Activated naive CD4-positive, alpha-beta T cell treated with anti-CD3 and anti-CD28 coated beads, Interleukin-2, amount 10 ng/mL, durations not matched to agents 7 days and 5 days (primary cell): ENCODE results near the gene SLC11A2.
A peak's percentile ranks its signal among the peaks of the same experiment; 100 is the strongest.
"Not testable (repeated sequence)": the region's sequence is repeated elsewhere in the genome, so short reads cannot be mapped to it uniquely, and the experiment has no call there.

Experiments used
- CTCF ChIA-PET: fragments of 350-600 bp; sonication (Branson Sonifier 250); formaldehyde crosslinking; loops from one replicate; lab custom pipeline; 2021; ENCODE audit warnings: antibody characterized with exemption; lab: Charles Lee
- DNase-seq: peaks from one replicate; pipeline ENCODE4 v3.0.0-alpha.2; 2020
- H3K27ac Mint-ChIP-seq: one replicate; pipeline ENCODE4 v1.8.0; 2021; ENCODE audit warnings: mild to moderate bottlenecking, moderate library complexity, mixed read lengths
- H3K27me3 Mint-ChIP-seq: one replicate; pipeline ENCODE4 v1.8.0; 2021; ENCODE audit warnings: mild to moderate bottlenecking, mixed read lengths
- H3K36me3 Mint-ChIP-seq: one replicate; pipeline ENCODE4 v1.8.0; 2021; ENCODE audit warnings: mixed read lengths
- H3K4me1 Mint-ChIP-seq: one replicate; pipeline ENCODE4 v1.8.0; 2021; ENCODE audit warnings: mixed read lengths
- H3K4me3 Mint-ChIP-seq: one replicate; pipeline ENCODE4 v1.8.0; 2021; ENCODE audit warnings: mild to moderate bottlenecking, moderate library complexity, mixed read lengths
- H3K9me3 Mint-ChIP-seq: one replicate; pipeline ENCODE4 v1.8.0; 2021; ENCODE audit warnings: mixed read lengths

Gene SLC11A2

DNA sequence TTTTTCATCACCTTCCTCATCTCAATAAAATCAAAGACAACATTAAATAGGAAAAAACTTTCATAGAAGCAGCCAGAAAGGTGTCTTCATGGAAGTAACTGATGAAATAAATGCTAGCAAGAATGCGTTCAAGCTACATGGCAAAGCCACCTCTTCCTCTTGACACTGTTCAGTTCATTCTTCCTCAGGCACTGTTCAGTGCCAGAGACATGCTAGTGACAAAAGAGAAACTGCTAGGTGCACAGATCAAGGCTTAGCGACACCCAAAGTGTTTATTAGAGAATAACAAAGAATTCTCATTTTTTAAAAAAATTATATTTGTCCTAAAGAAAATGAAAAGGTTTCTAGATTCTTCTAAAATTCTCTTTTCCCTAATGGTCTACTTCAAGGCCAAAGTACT is 7.2 kb downstream of the SLC11A2 start:
- Mint-ChIP-seq H3K9me3 (no peaks in the 10 kb centered on the region), H3K4me3 (no peak overlapping the region), H3K27ac (no peak overlapping the region), H3K4me1 (peaks cover 37% of the 10 kb centered on the region), H3K27me3 (no peaks in the 10 kb centered on the region), H3K36me3 (peaks cover 6% of the 10 kb centered on the region)
- CTCF ChIA-PET: no interaction called here
- no peak for DNase-seq

DNA sequence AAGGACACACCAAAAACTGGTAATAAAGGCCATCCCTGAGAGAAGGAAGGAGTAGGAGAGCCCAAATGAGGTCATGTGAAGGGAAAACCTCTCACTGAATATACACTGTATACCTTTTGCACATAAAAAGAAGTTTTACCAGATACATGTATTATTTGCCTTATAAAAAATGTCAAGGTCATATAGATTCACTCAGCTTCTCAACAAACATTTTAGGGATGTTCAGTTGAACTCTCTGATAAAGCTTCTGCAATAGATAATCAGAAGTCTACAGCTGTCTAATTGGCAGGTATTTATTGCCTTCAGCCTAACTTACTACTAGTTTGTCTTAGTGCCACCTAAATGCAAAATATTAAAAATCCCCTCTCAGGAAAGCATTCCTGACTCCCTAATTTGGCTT is 8.7 kb downstream of the SLC11A2 start:
- no peaks in the 10 kb centered on the region for H3K27me3 Mint-ChIP-seq
- no peak for DNase-seq
- peaks cover 5% of the 10 kb centered on the region for H3K36me3 Mint-ChIP-seq
- H3K9me3 Mint-ChIP-seq: no peaks in the 10 kb centered on the region
- no peak overlapping the region for H3K4me3 Mint-ChIP-seq
- peaks cover 35% of the 10 kb centered on the region for H3K4me1 Mint-ChIP-seq
- CTCF ChIA-PET: no interaction called here
- H3K27ac Mint-ChIP-seq: no peak overlapping the region

DNA sequence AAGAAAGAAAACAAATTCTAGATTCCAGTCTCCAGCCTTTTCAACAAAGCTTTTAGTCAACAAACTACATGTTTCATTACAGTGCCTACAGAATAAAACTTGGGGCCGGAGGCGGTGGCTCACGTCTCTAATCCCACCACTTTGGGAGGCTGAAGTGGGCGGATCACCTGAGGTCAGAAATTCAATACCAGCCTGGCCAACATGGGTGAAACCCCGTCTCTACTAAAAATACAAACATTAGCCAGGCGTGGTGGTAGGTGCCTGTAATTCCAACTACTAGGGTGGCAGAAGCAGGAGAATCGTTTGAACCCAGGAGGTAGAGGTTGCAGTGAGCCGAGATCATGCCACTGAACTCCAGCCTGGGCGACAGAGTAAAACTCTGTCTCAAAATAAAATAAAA is 11.7 kb downstream of the SLC11A2 start:
- H3K27ac Mint-ChIP-seq: not testable (repeated sequence)

DNA sequence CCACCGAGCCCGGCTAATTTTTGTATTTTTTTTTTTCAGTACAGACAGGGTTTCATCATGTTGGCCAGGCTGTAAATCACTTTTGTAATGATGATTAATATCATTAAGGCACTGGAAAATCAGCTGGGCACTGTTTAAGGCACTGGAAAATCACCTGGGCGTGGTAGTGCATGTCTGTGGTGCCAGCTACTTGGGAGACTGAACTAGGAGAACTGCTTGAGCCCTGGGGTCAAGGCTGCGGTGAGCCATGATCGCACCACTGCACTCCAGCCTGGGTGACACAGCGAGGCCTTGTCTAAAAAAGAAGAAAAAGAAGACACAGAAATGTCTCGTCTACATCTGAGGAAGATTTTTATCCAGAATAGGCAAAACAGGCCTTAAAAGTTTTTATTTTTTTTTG is 12.7 kb downstream of the SLC11A2 start:
- no peak for DNase-seq
- Mint-ChIP-seq H3K27ac (no peak overlapping the region), H3K36me3 (peaks cover 6% of the 10 kb centered on the region), H3K9me3 (no peaks in the 10 kb centered on the region), H3K4me3 (no peak overlapping the region), H3K27me3 (no peaks in the 10 kb centered on the region), H3K4me1 (peaks cover 39% of the 10 kb centered on the region)
- CTCF ChIA-PET: no interaction called here

More for the DNA sequence above, 11.7 kb downstream of the SLC11A2 start:
- H3K4me3 Mint-ChIP-seq, CTCF ChIA-PET, DNase-seq, H3K36me3 Mint-ChIP-seq, H3K27me3 Mint-ChIP-seq, H3K9me3 Mint-ChIP-seq: not testable (repeated sequence)
- H3K4me1 Mint-ChIP-seq: peaks cover 33% of the 10 kb centered on the region

DNA sequence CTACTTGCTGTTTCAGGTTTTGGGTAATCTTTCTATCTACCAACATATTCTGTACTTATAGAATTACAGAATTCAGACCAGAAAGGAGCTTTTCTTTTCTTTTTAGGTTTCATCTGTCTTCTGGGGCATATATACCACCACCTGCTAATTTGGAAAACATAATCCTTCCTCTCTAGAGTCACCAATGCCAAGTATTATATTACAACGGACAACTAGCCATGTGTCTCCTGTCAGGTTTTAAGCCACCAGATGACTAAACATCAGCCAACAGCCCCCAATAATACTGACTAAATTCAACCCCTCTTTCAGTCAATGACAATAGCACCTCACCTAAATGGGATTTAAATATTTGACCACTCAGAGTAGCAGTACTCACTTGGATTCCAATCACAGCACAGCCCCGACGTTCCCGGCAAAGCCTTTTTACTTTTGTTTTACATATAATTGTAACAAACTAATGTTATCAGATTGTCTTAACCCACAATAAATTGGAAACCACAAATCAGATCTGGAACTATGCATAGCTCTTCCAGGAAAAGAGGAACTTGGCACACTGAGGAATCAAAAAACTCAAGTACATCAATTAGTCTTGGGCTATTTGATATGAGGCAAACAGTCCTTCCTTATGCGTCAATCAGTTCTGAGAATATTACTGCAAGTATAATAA is 13.5 kb downstream of the SLC11A2 start:
- CTCF ChIA-PET: interaction anchor here (0.5 kb wide), 1 partner anchor 15 kb away, joined by 3 read pairs; no protein-coding TSS in a partner anchor
- Mint-ChIP-seq H3K4me1 (peaks cover 38% of the 10 kb centered on the region), H3K27ac (no peak overlapping the region), H3K27me3 (no peaks in the 10 kb centered on the region), H3K36me3 (peaks cover 8% of the 10 kb centered on the region), H3K4me3 (no peak overlapping the region), H3K9me3 (no peaks in the 10 kb centered on the region)
- no peak for DNase-seq

DNA sequence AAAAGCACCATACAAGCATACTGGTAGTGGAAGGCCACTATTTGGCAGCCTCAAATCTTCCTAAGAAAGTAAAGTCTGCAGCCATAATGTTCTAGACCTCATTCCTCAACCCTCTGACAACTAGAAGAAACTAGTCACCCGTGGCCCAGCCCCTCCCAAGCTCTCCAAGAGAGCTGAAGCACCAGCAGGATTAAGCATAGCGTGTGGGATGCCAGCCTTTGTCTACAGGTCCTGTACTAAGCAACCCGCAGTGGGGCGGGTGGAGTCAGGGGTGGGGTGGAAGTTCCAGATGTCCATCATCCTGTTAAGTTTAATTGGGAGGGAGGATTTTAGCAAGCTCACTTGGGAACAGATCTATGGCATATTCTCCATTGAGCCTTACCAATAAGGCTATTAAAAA is 14.2 kb downstream of the SLC11A2 start:
- Mint-ChIP-seq H3K4me1 (peaks cover 36% of the 10 kb centered on the region), H3K9me3 (no peaks in the 10 kb centered on the region), H3K4me3 (no peak overlapping the region), H3K27me3 (no peaks in the 10 kb centered on the region), H3K36me3 (peaks cover 10% of the 10 kb centered on the region), H3K27ac (no peak overlapping the region)
- CTCF ChIA-PET: interaction anchor here (1.2 kb wide), 1 partner anchor 16 kb away, joined by 3 read pairs; no protein-coding TSS in a partner anchor
- no peak for DNase-seq

DNA sequence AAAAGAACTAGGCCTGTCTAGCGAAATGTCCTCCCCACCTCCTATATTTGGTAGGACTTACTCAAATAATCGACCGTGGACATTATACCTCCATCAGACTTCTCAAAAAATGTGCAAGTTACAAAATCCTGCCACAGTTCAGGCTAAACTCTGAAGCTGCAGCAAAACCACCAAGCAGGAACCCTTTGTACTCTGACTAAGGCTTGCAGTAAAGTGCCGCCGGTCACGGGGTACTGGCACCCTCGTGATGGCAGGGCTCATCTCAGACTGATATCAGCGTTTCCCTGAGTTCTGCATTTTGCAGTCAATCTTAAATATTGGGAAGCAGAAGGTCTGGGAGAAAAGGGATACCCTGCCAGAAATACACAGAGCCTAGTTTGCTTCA is 17.1 kb downstream of the SLC11A2 start:
- Mint-ChIP-seq H3K4me3 (peak overlapping the region; percentile 39), H3K36me3 (peaks cover 25% of the 10 kb centered on the region), H3K27ac (peak overlapping the region; percentile 75), H3K27me3 (no peaks in the 10 kb centered on the region), H3K9me3 (no peaks in the 10 kb centered on the region), H3K4me1 (peaks cover 36% of the 10 kb centered on the region)
- CTCF ChIA-PET: interaction anchor here (1.3 to 2.8 kb wide), 3 partner anchors 10 to 244 kb away, joined by 5 to 14 read pairs (median 6); no protein-coding TSS in a partner anchor
- DNase-seq: peak; percentile 75

DNA sequence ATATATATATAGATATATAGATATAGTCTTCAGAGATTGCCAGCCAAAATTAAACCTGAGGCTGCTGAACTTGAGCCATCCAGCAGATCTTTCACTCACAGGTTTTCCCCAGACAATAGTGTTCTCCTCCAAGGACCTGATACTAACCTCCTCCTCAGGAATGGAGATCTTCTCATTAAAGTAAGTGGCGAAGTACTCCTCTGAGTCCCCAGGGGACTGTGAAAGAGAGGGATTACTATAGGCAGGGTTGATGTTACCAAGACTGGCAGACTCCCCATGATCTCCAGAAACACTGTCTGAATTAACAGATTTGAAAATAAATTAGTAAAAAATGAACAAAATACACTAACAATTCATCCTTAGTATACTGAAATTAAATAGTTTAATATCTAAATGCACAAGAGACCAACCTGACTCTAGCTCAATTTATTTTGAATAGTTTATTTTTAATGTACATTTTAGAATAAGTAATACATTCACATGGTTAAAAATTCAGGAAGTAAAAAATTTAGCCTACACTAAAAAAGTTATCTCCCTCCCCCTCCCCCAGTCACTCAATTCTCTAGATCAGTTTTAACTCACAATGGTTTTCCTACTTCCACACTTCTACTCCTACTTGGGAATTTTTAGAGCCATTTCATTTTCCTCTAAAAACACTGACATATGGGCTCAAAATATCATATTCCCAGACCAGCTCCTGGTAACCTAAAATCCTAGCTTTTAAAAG is 17.7 kb downstream of the SLC11A2 start:
- peak overlapping the region; percentile 39 for H3K4me3 Mint-ChIP-seq
- no peaks in the 10 kb centered on the region for H3K27me3 Mint-ChIP-seq
- H3K9me3 Mint-ChIP-seq: no peaks in the 10 kb centered on the region
- H3K36me3 Mint-ChIP-seq: peaks cover 29% of the 10 kb centered on the region
- CTCF ChIA-PET: interaction anchor here (1.3 to 2.8 kb wide), 3 partner anchors 9 to 244 kb away, joined by 5 to 14 read pairs (median 6); no protein-coding TSS in a partner anchor
- H3K27ac Mint-ChIP-seq: peak overlapping the region; percentile 75
- no peak for DNase-seq
- peaks cover 35% of the 10 kb centered on the region for H3K4me1 Mint-ChIP-seq

DNA sequence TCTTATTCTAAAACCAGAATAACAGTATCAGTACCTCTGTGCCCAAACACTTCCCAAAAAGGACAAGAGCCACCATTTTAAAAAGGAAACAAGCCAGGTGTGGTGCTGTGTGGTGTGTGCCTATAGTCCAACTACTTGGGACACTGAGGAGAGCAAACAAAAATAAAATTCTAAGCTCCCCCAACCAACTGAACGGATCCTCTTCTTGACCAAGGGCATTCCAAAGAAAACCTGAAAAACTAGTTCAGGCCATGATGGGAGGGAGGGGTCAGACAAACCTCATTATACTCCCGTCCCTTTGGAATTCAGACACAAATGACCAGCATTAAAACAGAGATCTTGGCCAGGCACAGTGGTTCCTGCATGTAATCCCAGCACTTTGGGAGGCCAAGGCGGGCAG is 20.5 kb downstream of the SLC11A2 start:
- H3K4me1 Mint-ChIP-seq: peaks cover 20% of the 10 kb centered on the region
- H3K36me3 Mint-ChIP-seq: peaks cover 30% of the 10 kb centered on the region
- no peaks in the 10 kb centered on the region for H3K27me3 Mint-ChIP-seq
- no peaks in the 10 kb centered on the region for H3K9me3 Mint-ChIP-seq
- H3K4me3 Mint-ChIP-seq: no peak overlapping the region
- no peak for DNase-seq
- CTCF ChIA-PET: no interaction called here
- no peak overlapping the region for H3K27ac Mint-ChIP-seq

DNA sequence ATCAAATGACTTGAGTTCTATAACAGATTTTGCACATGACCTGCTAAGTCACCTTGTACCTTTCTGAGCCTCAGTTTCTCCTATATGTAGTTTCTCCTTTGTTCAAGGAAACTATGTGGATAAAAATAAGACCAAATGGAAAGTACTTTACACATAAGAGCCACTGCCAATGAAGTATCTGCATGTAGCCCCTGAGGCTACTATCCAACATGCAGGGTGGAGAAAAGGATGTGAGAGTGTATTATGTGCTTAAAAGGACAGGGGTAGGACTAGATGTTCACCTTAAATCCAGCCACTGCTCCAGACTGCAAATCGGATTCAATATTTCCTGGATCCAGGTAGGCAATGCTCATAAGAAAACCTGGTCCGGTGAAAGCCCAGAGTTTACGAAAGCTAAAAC is 21.2 kb downstream of the SLC11A2 start:
- no peak for DNase-seq
- no peaks in the 10 kb centered on the region for H3K27me3 Mint-ChIP-seq
- H3K4me1 Mint-ChIP-seq: peaks cover 14% of the 10 kb centered on the region
- H3K27ac Mint-ChIP-seq: no peak overlapping the region
- H3K9me3 Mint-ChIP-seq: no peaks in the 10 kb centered on the region
- H3K36me3 Mint-ChIP-seq: peaks cover 36% of the 10 kb centered on the region
- CTCF ChIA-PET: no interaction called here
- no peak overlapping the region for H3K4me3 Mint-ChIP-seq

DNA sequence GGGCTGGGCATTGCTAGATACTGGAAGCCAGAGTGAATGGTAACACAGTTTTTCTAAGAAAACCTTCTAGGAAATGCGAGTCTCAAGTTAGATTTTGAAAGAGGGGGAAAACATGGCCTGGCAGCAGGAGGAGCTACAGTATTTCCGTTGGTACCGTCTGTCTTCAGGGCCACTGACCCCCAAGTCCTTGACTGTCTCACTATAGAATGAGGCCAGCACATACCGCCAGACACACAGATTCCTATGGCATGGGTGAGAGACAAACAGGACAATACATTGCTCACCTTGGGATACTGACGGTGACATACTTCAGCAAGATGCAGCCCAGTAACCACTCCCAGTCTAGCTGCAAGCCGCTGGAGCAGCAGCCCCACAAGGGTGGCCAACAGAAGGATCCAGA is 21.7 kb downstream of the SLC11A2 start:
- H3K27ac Mint-ChIP-seq: no peak overlapping the region
- no peak overlapping the region for H3K4me3 Mint-ChIP-seq
- peaks cover 38% of the 10 kb centered on the region for H3K36me3 Mint-ChIP-seq
- H3K27me3 Mint-ChIP-seq: no peaks in the 10 kb centered on the region
- no peak for DNase-seq
- CTCF ChIA-PET: interaction anchor here (1.4 kb wide), 1 partner anchor 18 kb away, joined by 3 read pairs; no protein-coding TSS in a partner anchor
- peaks cover 9% of the 10 kb centered on the region for H3K4me1 Mint-ChIP-seq
- no peaks in the 10 kb centered on the region for H3K9me3 Mint-ChIP-seq

DNA sequence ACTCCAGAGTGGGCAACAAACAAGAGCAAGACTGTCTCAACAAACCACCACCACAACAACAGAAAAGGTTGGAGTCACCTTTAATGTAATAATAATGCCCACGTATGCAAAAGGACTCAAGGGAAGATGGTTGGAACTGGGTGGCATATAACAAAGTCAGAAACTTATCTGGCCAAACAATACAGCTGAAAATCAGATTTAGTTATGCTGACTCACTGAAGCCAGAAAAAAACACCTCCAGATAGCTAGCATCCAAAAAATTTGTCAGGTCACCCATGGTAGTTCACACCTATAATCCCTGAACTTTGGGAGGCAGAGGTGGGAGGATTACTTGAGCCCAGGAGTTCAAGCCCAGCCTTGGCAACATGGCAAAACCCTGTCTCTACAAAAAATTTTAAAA is 24.4 kb downstream of the SLC11A2 start:
- Mint-ChIP-seq H3K27me3 (no peaks in the 10 kb centered on the region), H3K4me3 (no peak overlapping the region), H3K9me3 (no peaks in the 10 kb centered on the region), H3K36me3 (peaks cover 36% of the 10 kb centered on the region), H3K27ac (no peak overlapping the region), H3K4me1 (no peaks in the 10 kb centered on the region)
- CTCF ChIA-PET: no interaction called here
- no peak for DNase-seq

DNA sequence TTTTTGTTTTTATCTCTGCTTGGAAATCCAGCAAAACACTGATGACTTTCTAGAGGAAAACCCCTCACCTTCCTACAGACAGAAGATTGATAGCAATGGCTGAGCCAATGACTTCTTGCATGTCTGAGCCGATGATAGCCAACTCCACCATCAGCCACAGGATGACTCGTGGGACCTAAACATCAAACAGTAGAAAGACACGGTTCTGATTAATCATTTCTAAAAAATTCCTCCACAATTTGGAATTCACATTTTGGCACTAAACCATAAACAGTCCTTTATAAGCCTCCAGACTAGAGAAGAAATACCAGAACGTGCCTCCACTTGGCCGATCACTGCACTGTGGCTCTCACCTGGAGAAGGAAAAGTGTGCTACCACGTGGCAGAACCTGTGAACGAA is 25.9 kb downstream of the SLC11A2 start:
- Mint-ChIP-seq H3K27ac (no peak overlapping the region), H3K36me3 (peaks cover 36% of the 10 kb centered on the region), H3K9me3 (no peaks in the 10 kb centered on the region), H3K4me1 (no peaks in the 10 kb centered on the region), H3K4me3 (no peak overlapping the region), H3K27me3 (no peaks in the 10 kb centered on the region)
- CTCF ChIA-PET: interaction anchor here (1.7 to 3.7 kb wide), 2 partner anchors 9 to 13 kb away, joined by 5 to 11 read pairs; no protein-coding TSS in a partner anchor
- no peak for DNase-seq

DNA sequence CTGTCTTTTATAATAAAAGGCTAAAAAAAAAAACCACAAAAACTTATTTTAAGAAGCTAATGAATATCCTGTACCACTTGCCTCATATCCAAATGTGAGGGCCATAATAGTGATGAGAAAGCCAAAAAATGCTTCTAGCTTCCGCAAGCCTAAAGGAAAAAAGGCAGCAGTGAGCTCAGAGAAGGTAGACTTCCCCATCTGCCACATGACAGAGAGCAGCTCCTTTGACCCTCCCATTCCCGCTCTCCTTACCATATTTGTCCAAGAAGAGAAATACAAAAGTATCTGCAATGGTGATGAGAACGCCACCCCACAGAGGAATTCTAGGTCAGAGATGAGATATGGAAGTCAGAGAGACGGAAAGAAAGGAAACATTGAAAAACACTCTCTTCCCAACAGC is 27.1 kb downstream of the SLC11A2 start:
- Mint-ChIP-seq H3K27ac (no peak overlapping the region), H3K4me1 (no peaks in the 10 kb centered on the region), H3K9me3 (no peaks in the 10 kb centered on the region), H3K4me3 (no peak overlapping the region), H3K27me3 (no peaks in the 10 kb centered on the region), H3K36me3 (peaks cover 35% of the 10 kb centered on the region)
- CTCF ChIA-PET: interaction anchor here (1.0 to 3.7 kb wide), 3 partner anchors 10 to 27 kb away, joined by 3 to 11 read pairs (median 5); partner anchors contain the start of gene SLC11A2
- DNase-seq: no peak
